B cell (primary cell): ENCODE data around the gene AKT3. TPM values are rescaled to one million over a fixed set of nuclear protein-coding genes. Genes with fewer than 3 reads are reported as not detected.

Experiments used
- ATAC-seq: fragments of 200-7000 bp; cut with Tn5 transposase; one replicate; pipeline ENCODE4 v1.10.0; 2021; ENCODE audit warnings: low read depth, mild to moderate bottlenecking, moderate number of reproducible peaks, moderate library complexity
- CTCF ChIA-PET: fragments of 350-600 bp; sonication (Branson Sonifier 250); formaldehyde crosslinking; loops from one replicate; lab custom pipeline; 2021; ENCODE audit warnings: antibody characterized with exemption, inconsistent platforms; lab: Charles Lee
- POLR2A ChIA-PET: fragments of 350-600 bp; sonication (Branson Sonifier 250); formaldehyde crosslinking; loops from one replicate; lab custom pipeline; 2021; ENCODE audit warnings: antibody characterized with exemption; lab: Charles Lee
- DNase-seq: peaks from one replicate; pipeline ENCODE4 v3.0.0; 2013
- H2AFZ ChIP-seq: 2 replicates; pipeline ENCODE4 v1.6.1; 2012; ENCODE audit warnings: mild to moderate bottlenecking, low read depth, low read length; ENCODE audit not compliant: insufficient read depth, poor library complexity, severe bottlenecking
- H3K27ac ChIP-seq, 2 donors: 1 replicate in 1 of 2; 2 replicates in 1 of 2; pipeline ENCODE4 v1.5.1; 2012 to 2013; ENCODE audit warnings: low read length in 2 of 2, mild to moderate bottlenecking in 2 of 2, moderate library complexity in 1 of 2
- H3K27me3 ChIP-seq, 4 experiments: fragments of 200-600 bp in 1 of 4; sonication (generic) in 1 of 4; replicated peaks in 1 of 4; 1 replicate in 2 of 4; 2 replicates in 2 of 4; pipeline versions ENCODE4 v1.6.1 to v1.7.0; 2013 to 2016; ENCODE audit warnings: low read length in 3 of 4, mild to moderate bottlenecking in 2 of 4, mixed read lengths in 1 of 4, moderate library complexity in 1 of 4; ENCODE audit not compliant: insufficient read depth in 4 of 4, control insufficient read depth in 3 of 4; ENCODE audit errors: control extremely low read depth in 1 of 4
- H3K36me3 ChIP-seq, 2 experiments: replicated peaks in 1 of 2; 1 replicate in 1 of 2; 2 replicates in 1 of 2; pipeline versions ENCODE4 v1.6.1 to v1.7.1; 2013; ENCODE audit warnings: low read length in 1 of 2; ENCODE audit not compliant: insufficient read depth in 2 of 2, control insufficient read depth in 1 of 2; ENCODE audit errors: control extremely low read depth in 1 of 2, extremely low read depth in 1 of 2
- H3K4me1 ChIP-seq, 2 donors: fragments of 200-600 bp in 1 of 2; sonication (generic) in 1 of 2; 1 replicate in 1 of 2; 2 replicates in 1 of 2; pipeline versions ENCODE4 v1.5.1 to v1.6.1; 2013 to 2017; ENCODE audit warnings: low read length in 2 of 2; ENCODE audit not compliant: control insufficient read depth in 2 of 2, insufficient read depth in 2 of 2
- H3K4me2 ChIP-seq: replicated peaks from 2 replicates; pipeline ENCODE3; 2012; ENCODE audit warnings: mild to moderate bottlenecking, low read depth, low read length; ENCODE audit not compliant: poor library complexity, severe bottlenecking
- H3K4me3 ChIP-seq, 5 experiments: fragments of 200-600 bp in 1 of 5; sonication (generic) in 1 of 5; 1 replicate in 3 of 5; 2 replicates in 2 of 5; pipeline versions ENCODE4 v1.5.1 to v1.7.0; 2011 to 2016; ENCODE audit warnings: low read length in 4 of 5, mild to moderate bottlenecking in 4 of 5, low read depth in 2 of 5, control low read depth in 1 of 5, moderate library complexity in 1 of 5; ENCODE audit not compliant: insufficient read depth in 1 of 5; ENCODE audit errors: control extremely low read depth in 1 of 5, extremely low read depth in 1 of 5
- H3K79me2 ChIP-seq: fragments of 200-600 bp; sonication (generic); one replicate; pipeline ENCODE4 v1.6.0; 2016; ENCODE audit warnings: low read length; ENCODE audit not compliant: control insufficient read depth, insufficient read depth
- H3K9ac ChIP-seq: fragments of 200-600 bp; sonication (generic); 2 replicates; pipeline ENCODE4 v1.6.1; 2017; ENCODE audit warnings: mild to moderate bottlenecking, low read length, moderate library complexity
- H3K9me3 ChIP-seq, 3 donors: one replicate each; pipeline versions ENCODE4 v1.6.1 to v1.7.1; 2013; ENCODE audit warnings: low read length in 2 of 3; ENCODE audit not compliant: control insufficient read depth in 2 of 3, insufficient read depth in 1 of 3; ENCODE audit errors: control extremely low read depth in 1 of 3
- H4K20me1 ChIP-seq: 2 replicates; pipeline ENCODE4 v1.6.0; 2012; ENCODE audit warnings: mild to moderate bottlenecking, low read length; ENCODE audit not compliant: insufficient read depth, control insufficient read depth, poor library complexity, severe bottlenecking
- H3K27ac Mint-ChIP-seq: one replicate; pipeline ENCODE4 v1.8.0; 2021; ENCODE audit warnings: mixed read lengths
- H3K27me3 Mint-ChIP-seq: one replicate; pipeline ENCODE4 v1.8.0; 2021; ENCODE audit warnings: mixed read lengths
- H3K4me1 Mint-ChIP-seq: one replicate; pipeline ENCODE4 v1.8.0; 2021; ENCODE audit warnings: mixed read lengths
- H3K4me3 Mint-ChIP-seq: one replicate; pipeline ENCODE4 v1.8.0; 2021; ENCODE audit warnings: mixed read lengths
- H3K9me3 Mint-ChIP-seq: one replicate; pipeline ENCODE4 v1.8.0; 2022; ENCODE audit warnings: mixed read lengths; ENCODE audit not compliant: insufficient read depth
- CTCF ChIP-seq: fragments of 200-600 bp; IDR thresholded peaks from one replicate; pipeline ENCODE4 v1.8.0; 2022; ENCODE audit warnings: antibody characterized with exemption, mild to moderate bottlenecking
- EZH2 ChIP-seq: IDR thresholded peaks from 2 replicates; pipeline ENCODE4 v1.6.1; 2012; ENCODE audit warnings: borderline replicate concordance, low read depth, mild to moderate bottlenecking, moderate library complexity, low read length; ENCODE audit not compliant: insufficient read depth, poor library complexity, severe bottlenecking
- WGBS: methylation state at CpG from one replicate; pipeline ENCODE4 v1.1.5; 2013; ENCODE audit warnings: missing lambda C conversion rate; ENCODE audit not compliant: insufficient coverage; 5-methylcytosine and 5-hydroxymethylcytosine counted together
- intact Hi-C: fragments of 100-400 bp; cut with micrococcal nuclease; formaldehyde crosslinking; loops from one replicate; pipeline ENCODE4 v1.10.0; 2022
- polyA plus RNA-seq: library from polyadenylated mRNA; depleted of rRNA; stranded (reverse); fragments of >200 nt; gene quantifications from 2 replicates; pipeline ENCODE4 v1.2.3, GENCODE V29; 2012
- total RNA-seq, 2 donors: library from RNA; stranded (reverse); fragments of 120-200 nt in 1 of 2; gene quantifications; 1 replicate in 1 of 2; 2 replicates in 1 of 2; pipeline versions ENCODE4 v1.2.3 to v1.2.4, GENCODE V29; 2013 to 2022

The AKT3 gene
- total and polyA plus RNA-seq, 2 donors (not counting 1 experiment from before 2014, with no cell fraction given) = 4.4 to 148 TPM

DNA sequence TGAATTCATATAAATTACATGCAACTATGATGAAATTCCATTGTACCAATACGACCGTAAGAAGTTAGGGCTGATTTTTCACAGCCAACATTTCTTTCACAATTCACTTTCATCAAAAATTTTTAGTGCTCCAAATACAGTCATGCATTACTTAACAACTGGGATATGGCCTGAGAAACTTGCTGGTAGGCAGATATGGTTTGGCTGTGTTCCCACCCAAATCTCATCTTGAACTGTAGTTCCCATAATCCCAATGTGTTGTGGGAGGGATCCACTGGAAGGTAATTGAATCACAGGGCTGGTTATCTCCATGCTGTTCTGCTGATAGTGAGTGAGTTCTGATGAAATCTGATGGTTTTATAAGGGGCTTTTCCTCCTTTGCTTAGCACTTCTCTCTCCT, 244.4 kb downstream of the AKT3 start:
- TF ChIP-seq CTCF = no peak
- no peak for TF ChIP-seq EZH2
- peaks cover 4 to 9% of the 10 kb centered on the region in 2 experiments for H3K36me3 ChIP-seq
- peaks cover 3 to 8% (median 7%) of the 10 kb centered on the region in 3 donors for H3K9me3 ChIP-seq
- Mint-ChIP-seq H3K9me3 (peaks cover 10% of the 10 kb centered on the region), H3K27ac (no peak overlapping the region), H3K4me1 (no peaks in the 10 kb centered on the region), H3K27me3 (no peaks in the 10 kb centered on the region), H3K4me3 (no peak overlapping the region)
- H3K4me1 ChIP-seq = no peaks in the 10 kb centered on the region
- H3K4me2 ChIP-seq = no peak overlapping the region
- H4K20me1 ChIP-seq = no peaks in the 10 kb centered on the region
- no peaks in the 10 kb centered on the region for H3K27me3 ChIP-seq
- no peaks in the 10 kb centered on the region for H3K79me2 ChIP-seq
- no peak overlapping the region for H3K27ac ChIP-seq
- 100% methylated on average over 1 of the region's 2 CpGs for WGBS
- ChIA-PET POLR2A (interaction anchor here (0.5 kb wide), 1 partner anchor 113 kb away, joined by 3 read pairs; no protein-coding TSS in a partner anchor), CTCF (no interaction called here)
- intact Hi-C loops = no loop called here
- H3K4me3 ChIP-seq = no peak overlapping the region
- no peak overlapping the region for H2AFZ ChIP-seq
- ATAC-seq = no peak
- no peak overlapping the region for H3K9ac ChIP-seq
- no peak for DNase-seq

- Histone ChIP-seq H3K4me1 (peaks cover 3 to 4% of the 10 kb centered on the region in 2 donors), H3K9me3 (peaks cover 3 to 8% (median 7%) of the 10 kb centered on the region in 3 donors), H4K20me1 (no peaks in the 10 kb centered on the region), H3K4me2 (no peak overlapping the region), H3K9ac (no peak overlapping the region), H2AFZ (no peak overlapping the region), H3K27me3 (no peaks in the 10 kb centered on the region), H3K36me3 (no peaks in the 10 kb centered on the region), H3K4me3 (no peak overlapping the region), H3K79me2 (no peaks in the 10 kb centered on the region), H3K27ac (no peak overlapping the region)
- H3K4me1 Mint-ChIP-seq = peaks cover 12% of the 10 kb centered on the region
- H3K4me3 Mint-ChIP-seq = no peak overlapping the region
- no peak overlapping the region for H3K27ac Mint-ChIP-seq
- peaks cover 10% of the 10 kb centered on the region for H3K9me3 Mint-ChIP-seq
- TF ChIP-seq CTCF (no peak), EZH2 (no peak)
- no peak for DNase-seq
- H3K27me3 Mint-ChIP-seq = no peaks in the 10 kb centered on the region
- intact Hi-C loops = no loop called here
- POLR2A ChIA-PET = no interaction called here
- ATAC-seq = no peak
- CTCF ChIA-PET = no interaction called here
Observed at GRCh38 chr1:243601720-243602119, 248.3 kb downstream of the AKT3 start.
